ENCODE data around the gene BTBD19.

The BTBD19 gene

DNA sequence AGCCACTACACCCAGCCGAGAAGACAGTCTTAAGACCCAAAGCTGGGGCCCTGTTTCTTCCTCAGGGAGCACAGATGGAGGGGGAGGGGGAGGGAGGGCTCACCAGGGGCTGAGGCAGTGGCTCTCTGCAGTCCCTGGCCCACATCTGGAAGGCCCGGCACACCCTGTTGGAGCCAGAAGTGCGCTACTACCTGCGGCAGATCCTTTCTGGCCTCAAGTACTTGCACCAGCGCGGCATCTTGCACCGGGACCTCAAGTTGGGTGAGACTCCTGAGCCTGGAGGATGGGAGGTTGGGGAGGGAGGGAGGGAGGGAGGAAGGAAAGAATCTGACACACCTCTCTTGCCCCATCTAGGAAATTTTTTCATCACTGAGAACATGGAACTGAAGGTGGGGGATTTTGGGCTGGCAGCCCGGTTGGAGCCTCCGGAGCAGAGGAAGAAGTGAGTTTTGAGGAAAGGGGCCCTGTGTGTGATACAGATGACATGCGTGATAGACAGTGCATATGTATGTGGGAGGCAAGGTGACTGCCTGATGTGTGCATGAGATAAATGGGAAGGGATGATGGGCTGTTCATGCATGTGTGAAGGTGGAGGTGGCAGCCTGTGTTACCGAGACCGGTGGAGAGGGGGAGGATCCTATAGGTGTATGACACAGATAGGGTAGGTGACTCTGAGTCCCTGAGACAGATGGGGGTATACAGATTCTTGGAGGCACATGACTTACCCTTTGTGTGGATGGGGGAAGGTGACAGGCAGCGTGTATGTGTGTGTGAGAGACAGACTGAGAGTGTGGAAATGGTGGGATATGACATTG lies 6.6 kb upstream of the BTBD19 start:
- in situ Hi-C loops (cut with MboI; ENCODE audit: low pct_unique_long_range_greater_than_20kb, low sequenced_read_pairs, unreplicated experiment), result no loop called here
- no peak for DNase-seq (ENCODE audit: low spot score)
- TF ChIP-seq, protein P1, sequence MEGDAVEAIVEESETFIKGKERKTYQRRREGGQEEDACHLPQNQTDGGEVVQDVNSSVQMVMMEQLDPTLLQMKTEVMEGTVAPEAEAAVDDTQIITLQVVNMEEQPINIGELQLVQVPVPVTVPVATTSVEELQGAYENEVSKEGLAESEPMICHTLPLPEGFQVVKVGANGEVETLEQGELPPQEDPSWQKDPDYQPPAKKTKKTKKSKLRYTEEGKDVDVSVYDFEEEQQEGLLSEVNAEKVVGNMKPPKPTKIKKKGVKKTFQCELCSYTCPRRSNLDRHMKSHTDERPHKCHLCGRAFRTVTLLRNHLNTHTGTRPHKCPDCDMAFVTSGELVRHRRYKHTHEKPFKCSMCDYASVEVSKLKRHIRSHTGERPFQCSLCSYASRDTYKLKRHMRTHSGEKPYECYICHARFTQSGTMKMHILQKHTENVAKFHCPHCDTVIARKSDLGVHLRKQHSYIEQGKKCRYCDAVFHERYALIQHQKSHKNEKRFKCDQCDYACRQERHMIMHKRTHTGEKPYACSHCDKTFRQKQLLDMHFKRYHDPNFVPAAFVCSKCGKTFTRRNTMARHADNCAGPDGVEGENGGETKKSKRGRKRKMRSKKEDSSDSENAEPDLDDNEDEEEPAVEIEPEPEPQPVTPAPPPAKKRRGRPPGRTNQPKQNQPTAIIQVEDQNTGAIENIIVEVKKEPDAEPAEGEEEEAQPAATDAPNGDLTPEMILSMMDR (IDR thresholded peaks at IDR 0.05; ENCODE audit: extremely low read depth, insufficient read depth, missing control alignments), result no peak

DNA sequence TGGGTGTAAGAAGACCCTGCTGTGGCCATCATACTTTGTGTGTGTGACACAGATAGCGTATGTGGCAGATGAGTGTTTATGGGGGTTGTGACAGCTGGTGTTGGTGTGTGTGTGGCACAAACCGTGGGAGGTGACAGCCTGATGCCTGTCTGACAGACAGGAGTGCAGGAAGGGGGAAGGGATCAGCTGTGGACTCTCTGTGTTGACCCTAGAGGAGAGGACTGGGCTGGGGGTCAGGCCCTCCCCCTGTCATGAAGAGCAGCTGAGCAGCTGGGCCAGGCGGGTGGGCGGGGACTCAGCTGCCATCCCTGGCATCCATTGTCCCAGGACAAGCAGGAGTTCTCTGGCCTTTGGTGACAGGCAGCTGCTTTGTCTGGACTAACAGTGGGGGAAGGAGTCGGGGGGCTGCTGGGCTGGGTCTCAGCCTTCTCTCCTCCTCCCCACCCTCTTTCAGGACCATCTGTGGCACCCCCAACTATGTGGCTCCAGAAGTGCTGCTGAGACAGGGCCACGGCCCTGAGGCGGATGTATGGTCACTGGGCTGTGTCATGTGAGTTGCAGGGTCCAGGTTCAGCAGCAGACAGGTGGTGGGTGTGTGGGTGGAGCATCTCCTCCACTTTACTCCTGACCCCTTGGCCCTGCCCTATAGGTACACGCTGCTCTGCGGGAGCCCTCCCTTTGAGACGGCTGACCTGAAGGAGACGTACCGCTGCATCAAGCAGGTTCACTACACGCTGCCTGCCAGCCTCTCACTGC lies 5.8 kb upstream of the BTBD19 start:
- TF ChIP-seq, protein P1 (IDR thresholded peaks at IDR 0.05; ENCODE audit: extremely low read depth, insufficient read depth, missing control alignments), result no peak
- no peak for DNase-seq (ENCODE audit: low spot score)
- in situ Hi-C loops (cut with MboI; ENCODE audit: low pct_unique_long_range_greater_than_20kb, low sequenced_read_pairs, unreplicated experiment), result no loop called here

DNA sequence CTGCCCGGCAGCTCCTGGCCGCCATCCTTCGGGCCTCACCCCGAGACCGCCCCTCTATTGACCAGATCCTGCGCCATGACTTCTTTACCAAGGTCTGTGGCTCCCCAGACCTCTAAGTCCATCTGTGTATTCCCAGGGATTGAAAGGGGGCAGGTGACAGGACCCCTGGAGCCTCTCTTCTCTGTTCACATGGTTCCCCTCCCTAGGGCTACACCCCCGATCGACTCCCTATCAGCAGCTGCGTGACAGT lies 5.3 kb upstream of the BTBD19 start:
- TF ChIP-seq, protein P1 (IDR thresholded peaks at IDR 0.05; ENCODE audit: extremely low read depth, insufficient read depth, missing control alignments), result no peak
- DNase-seq (ENCODE audit: low spot score), result no peak
- in situ Hi-C loops (cut with MboI; ENCODE audit: low pct_unique_long_range_greater_than_20kb, low sequenced_read_pairs, unreplicated experiment), result no loop called here

DNA sequence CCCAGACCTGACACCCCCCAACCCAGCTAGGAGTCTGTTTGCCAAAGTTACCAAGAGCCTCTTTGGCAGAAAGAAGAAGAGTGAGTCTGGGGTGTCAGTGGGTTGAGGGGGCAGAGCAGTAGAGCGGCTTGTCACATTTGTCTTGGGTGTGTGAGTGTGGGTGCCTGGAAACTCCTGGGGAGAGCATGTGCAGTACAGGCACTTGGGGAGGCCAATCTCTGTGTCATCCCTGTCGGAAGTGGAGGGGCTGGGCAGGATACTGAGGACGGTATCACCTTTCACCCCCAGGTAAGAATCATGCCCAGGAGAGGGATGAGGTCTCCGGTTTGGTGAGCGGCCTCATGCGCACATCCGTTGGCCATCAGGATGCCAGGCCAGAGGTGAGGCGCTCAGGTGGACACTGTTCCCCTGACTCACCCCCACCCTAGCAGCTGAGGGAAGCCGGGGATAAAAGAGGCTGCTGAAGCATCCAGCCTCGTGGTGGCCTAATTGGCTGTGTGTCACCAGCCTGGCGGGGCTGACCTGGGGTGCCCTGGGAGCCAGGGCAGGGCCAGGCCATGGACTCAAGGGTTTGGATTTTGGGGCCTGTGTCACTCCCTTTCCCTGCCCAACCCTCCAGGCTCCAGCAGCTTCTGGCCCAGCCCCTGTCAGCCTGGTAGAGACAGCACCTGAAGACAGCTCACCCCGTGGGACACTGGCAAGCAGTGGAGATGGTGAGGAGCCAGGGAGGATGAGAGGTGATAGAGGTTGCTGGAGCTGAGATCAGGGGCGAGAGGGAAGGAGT lies 4.8 kb upstream of the BTBD19 start:
- in situ Hi-C loops (cut with MboI; ENCODE audit: low pct_unique_long_range_greater_than_20kb, low sequenced_read_pairs, unreplicated experiment), result no loop called here
- TF ChIP-seq, protein P1 (IDR thresholded peaks at IDR 0.05; ENCODE audit: extremely low read depth, insufficient read depth, missing control alignments), result no peak
- no peak for DNase-seq (ENCODE audit: low spot score)

DNA sequence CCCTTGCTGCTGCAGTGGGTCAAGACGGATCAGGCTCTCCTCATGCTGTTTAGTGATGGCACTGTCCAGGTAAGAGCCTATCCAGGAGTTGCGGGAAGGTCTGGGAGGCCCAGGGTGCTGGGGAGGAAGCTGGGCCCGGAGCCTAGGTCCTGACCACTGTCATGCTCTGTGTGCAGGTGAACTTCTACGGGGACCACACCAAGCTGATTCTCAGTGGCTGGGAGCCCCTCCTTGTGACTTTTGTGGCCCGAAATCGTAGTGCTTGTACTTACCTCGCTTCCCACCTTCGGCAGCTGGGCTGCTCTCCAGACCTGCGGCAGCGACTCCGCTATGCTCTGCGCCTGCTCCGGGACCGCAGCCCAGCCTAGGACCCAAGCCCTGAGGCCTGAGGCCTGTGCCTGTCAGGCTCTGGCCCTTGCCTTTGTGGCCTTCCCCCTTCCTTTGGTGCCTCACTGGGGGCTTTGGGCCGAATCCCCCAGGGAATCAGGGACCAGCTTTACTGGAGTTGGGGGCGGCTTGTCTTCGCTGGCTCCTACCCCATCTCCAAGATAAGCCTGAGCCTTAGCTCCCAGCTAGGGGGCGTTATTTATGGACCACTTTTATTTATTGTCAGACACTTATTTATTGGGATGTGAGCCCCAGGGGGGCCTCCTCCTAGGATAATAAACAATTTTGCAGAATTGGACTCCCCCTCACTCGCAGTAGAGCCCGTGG lies 2.9 kb upstream of the BTBD19 start:
- TF ChIP-seq, protein P1 (IDR thresholded peaks at IDR 0.05; ENCODE audit: extremely low read depth, insufficient read depth, missing control alignments), result no peak
- DNase-seq (ENCODE audit: low spot score), result no peak
- in situ Hi-C loops (cut with MboI; ENCODE audit: low pct_unique_long_range_greater_than_20kb, low sequenced_read_pairs, unreplicated experiment), result no loop called here

All from GM13977 (cell line).